Mesenchymal stem cell (in vitro differentiated cells and primary cell): Measurements from ENCODE around the gene DNAH3.

Experiments
- DNase-seq: peaks from one replicate; pipeline ENCODE4 v3.0.0-alpha.2; 2013
- H2AFZ ChIP-seq: one replicate; pipeline ENCODE4 v1.6.1; 2013; ENCODE audit warnings: low read depth, mild to moderate bottlenecking, control low read depth, inconsistent platforms, low read length, moderate library complexity
- H2AK5ac ChIP-seq: 2 replicates; pipeline ENCODE4 v1.6.1; 2013; ENCODE audit warnings: low read length, moderate library complexity, mild to moderate bottlenecking, inconsistent platforms; ENCODE audit not compliant: severe bottlenecking
- H2BK120ac ChIP-seq: one replicate; pipeline ENCODE4 v1.6.1; 2013; ENCODE audit warnings: low read depth, mild to moderate bottlenecking, inconsistent platforms, low read length, moderate library complexity
- H2BK12ac ChIP-seq, 2 experiments: one replicate each; pipeline ENCODE4 v1.6.1; 2013; ENCODE audit warnings: inconsistent platforms in 2 of 2, low read length in 2 of 2, mild to moderate bottlenecking in 2 of 2, moderate library complexity in 2 of 2, control low read depth in 1 of 2
- H2BK15ac ChIP-seq: one replicate; pipeline ENCODE4 v1.6.1; 2013; ENCODE audit warnings: mild to moderate bottlenecking, low read depth, inconsistent platforms; ENCODE audit not compliant: poor library complexity, severe bottlenecking
- H2BK5ac ChIP-seq: 2 replicates; pipeline ENCODE4 v1.6.1; 2013; ENCODE audit warnings: low read depth, mild to moderate bottlenecking, low read length, control low read depth, inconsistent platforms; ENCODE audit not compliant: poor library complexity, severe bottlenecking
- H3K14ac ChIP-seq, 2 experiments: one replicate each; pipeline ENCODE4 v1.6.1; 2013; ENCODE audit warnings: inconsistent platforms in 2 of 2, low read length in 2 of 2, control low read depth in 1 of 2, mild to moderate bottlenecking in 1 of 2, moderate library complexity in 1 of 2
- H3K18ac ChIP-seq, 2 experiments: one replicate each; pipeline ENCODE4 v1.6.1; 2013; ENCODE audit warnings: inconsistent platforms in 2 of 2, low read length in 2 of 2, control low read depth in 1 of 2, low read depth in 1 of 2, mild to moderate bottlenecking in 1 of 2
- H3K23ac ChIP-seq, 2 experiments: one replicate each; pipeline ENCODE4 v1.6.1; 2013; ENCODE audit warnings: inconsistent platforms in 2 of 2, low read length in 2 of 2, mild to moderate bottlenecking in 2 of 2, moderate library complexity in 2 of 2, control low read depth in 1 of 2
- H3K27ac ChIP-seq: 2 replicates; pipeline ENCODE4 v1.5.1; 2013; ENCODE audit warnings: mild to moderate bottlenecking, moderate library complexity, low read length, control low read depth, inconsistent platforms; ENCODE audit not compliant: poor library complexity, severe bottlenecking
- H3K27me3 ChIP-seq, 2 experiments: 2 replicates each; pipeline versions ENCODE4 v1.6.1 to v1.7.0; 2013; ENCODE audit warnings: low read length in 2 of 2, mild to moderate bottlenecking in 2 of 2, moderate library complexity in 2 of 2, control low read depth in 1 of 2, inconsistent platforms in 1 of 2; ENCODE audit not compliant: control insufficient read depth in 1 of 2, insufficient read depth in 1 of 2
- H3K36me3 ChIP-seq, 2 experiments: 2 replicates each; pipeline versions ENCODE4 v1.6.1 to v1.7.0; 2013; ENCODE audit warnings: low read length in 2 of 2, control low read depth in 1 of 2, inconsistent platforms in 1 of 2, low read depth in 1 of 2, mild to moderate bottlenecking in 1 of 2; ENCODE audit not compliant: insufficient read depth in 2 of 2, control insufficient read depth in 1 of 2
- H3K4ac ChIP-seq, 2 experiments: one replicate each; pipeline ENCODE4 v1.6.1; 2013; ENCODE audit warnings: inconsistent platforms in 2 of 2, low read length in 2 of 2, mild to moderate bottlenecking in 2 of 2, moderate library complexity in 2 of 2, control low read depth in 1 of 2, low read depth in 1 of 2
- H3K4me1 ChIP-seq: 2 replicates; pipeline ENCODE4 v1.6.1; 2013; ENCODE audit warnings: low read depth, low read length, control low read depth; ENCODE audit not compliant: control insufficient read depth, insufficient read depth
- H3K4me2 ChIP-seq: 2 replicates; pipeline ENCODE4 v1.6.1; 2013; ENCODE audit warnings: low read length, mild to moderate bottlenecking, inconsistent platforms; ENCODE audit not compliant: poor library complexity, severe bottlenecking
- H3K4me3 ChIP-seq, 2 experiments: 2 replicates each; pipeline versions ENCODE4 v1.5.1 to v1.7.0; 2013; ENCODE audit warnings: low read length in 2 of 2, mild to moderate bottlenecking in 2 of 2, control low read depth in 1 of 2, low read depth in 1 of 2; ENCODE audit not compliant: insufficient read depth in 1 of 2
- H3K79me1 ChIP-seq: replicated peaks from 2 replicates; pipeline ENCODE4 v1.6.1; 2013; ENCODE audit warnings: mild to moderate bottlenecking, control low read depth, low read length, inconsistent platforms; ENCODE audit not compliant: poor library complexity, severe bottlenecking
- H3K9ac ChIP-seq: 2 replicates; pipeline ENCODE4 v1.7.0; 2013; ENCODE audit warnings: mild to moderate bottlenecking, low read length, moderate library complexity
- H3K9me3 ChIP-seq: 2 replicates; pipeline ENCODE4 v1.7.0; 2013; ENCODE audit warnings: mild to moderate bottlenecking, low read length; ENCODE audit not compliant: control insufficient read depth
- H4K8ac ChIP-seq: one replicate; pipeline ENCODE4 v1.6.1; 2013; ENCODE audit warnings: inconsistent platforms, mild to moderate bottlenecking, low read length, moderate library complexity
- H4K91ac ChIP-seq: one replicate; pipeline ENCODE4 v1.6.1; 2013; ENCODE audit warnings: mild to moderate bottlenecking, low read length, inconsistent platforms
- WGBS: methylation state at CpG from one replicate; pipeline ENCODE4 v1.1.7; 2013; ENCODE audit warnings: mixed read lengths; 5-methylcytosine and 5-hydroxymethylcytosine counted together

Gene DNAH3

DNA sequence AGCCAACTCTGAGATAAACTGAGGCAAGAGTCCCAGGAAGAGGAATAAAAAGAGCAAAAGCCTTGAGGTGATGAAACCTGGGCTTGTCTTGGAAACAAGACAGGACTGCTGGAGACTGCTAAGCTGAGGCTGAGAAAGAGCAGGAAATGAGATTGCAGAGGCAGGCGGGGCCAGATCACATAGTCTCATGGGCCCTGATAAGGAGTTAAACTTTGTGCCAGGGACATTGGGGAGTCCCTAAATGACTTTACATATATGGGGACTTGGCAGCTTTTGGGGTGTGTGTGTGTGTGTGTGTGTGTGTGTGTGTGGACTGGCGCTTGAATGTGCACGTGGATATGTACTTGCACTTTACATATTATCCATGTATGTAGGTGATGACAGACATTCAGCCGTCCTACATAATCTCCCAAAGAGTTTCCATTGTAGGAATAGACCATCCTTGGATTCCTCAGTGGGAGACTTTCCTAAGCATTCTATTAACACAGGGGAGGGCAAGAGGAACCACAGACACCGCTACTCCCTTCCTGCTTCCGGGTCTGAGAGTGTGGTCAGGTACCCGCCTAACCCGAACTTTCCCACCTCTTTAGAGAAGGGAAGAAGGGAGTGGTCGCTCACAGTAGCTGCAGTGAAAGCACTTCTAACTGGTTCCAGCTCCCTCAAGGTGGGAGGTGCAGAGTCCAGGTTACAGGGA, 127.0 kb downstream of the DNAH3 start:
- no peak overlapping the region for H3K9ac ChIP-seq
- H4K8ac ChIP-seq, result no peak overlapping the region
- no peak overlapping the region for H4K91ac ChIP-seq
- H3K4me1 ChIP-seq, result no peaks in the 10 kb centered on the region
- H2AK5ac ChIP-seq, result no peak overlapping the region
- 85% methylated on average over 6 of the region's 9 CpGs for WGBS
- DNase-seq, result no peak
- H3K4me2 ChIP-seq, result no peak overlapping the region
- no peak overlapping the region for H3K14ac ChIP-seq
- H3K27ac ChIP-seq, result no peak overlapping the region
- no peaks in the 10 kb centered on the region for H3K36me3 ChIP-seq
- no peak overlapping the region for H2BK120ac ChIP-seq
- no peak overlapping the region for H3K18ac ChIP-seq
- peaks cover 0 to 4% of the 10 kb centered on the region in 2 experiments for H3K27me3 ChIP-seq
- H2BK12ac ChIP-seq, result no peak overlapping the region
- no peak overlapping the region for H2AFZ ChIP-seq
- H3K23ac ChIP-seq, result no peak overlapping the region
- no peaks in the 10 kb centered on the region for H3K9me3 ChIP-seq
- no peak overlapping the region for H2BK5ac ChIP-seq
- no peak overlapping the region for H3K4ac ChIP-seq
- H3K79me1 ChIP-seq, result no peaks in the 10 kb centered on the region
- H3K4me3 ChIP-seq, result no peak overlapping the region
- H2BK15ac ChIP-seq, result no peak overlapping the region

DNA sequence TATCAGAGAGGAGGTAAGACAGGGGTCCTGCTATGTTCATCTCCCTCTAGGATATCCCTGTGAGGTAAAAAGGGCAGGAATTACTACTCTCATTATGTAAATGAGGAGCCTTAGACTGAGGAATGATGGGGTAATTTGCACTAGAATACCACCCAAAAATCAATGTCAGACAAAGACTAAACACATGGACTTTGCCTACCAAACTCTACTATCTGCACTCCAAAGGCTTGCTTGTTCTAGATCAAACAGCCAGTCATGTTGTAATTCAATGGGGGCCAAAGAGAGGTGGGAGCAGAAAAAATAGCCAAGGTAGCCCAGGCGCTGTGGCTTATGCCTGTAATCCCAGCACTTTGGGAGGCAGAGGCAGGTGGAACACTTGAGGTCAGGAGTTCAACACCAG, 129.3 kb downstream of the DNAH3 start:
- Histone ChIP-seq H3K27me3 (peaks cover 0 to 4% of the 10 kb centered on the region in 2 experiments), H2BK5ac (no peak overlapping the region), H3K79me1 (no peaks in the 10 kb centered on the region), H4K91ac (no peak overlapping the region), H3K9ac (no peak overlapping the region), H3K27ac (no peak overlapping the region), H4K8ac (no peak overlapping the region), H3K36me3 (no peaks in the 10 kb centered on the region), H3K4ac (no peak overlapping the region), H3K14ac (no peak overlapping the region), H2BK120ac (no peak overlapping the region), H3K9me3 (no peaks in the 10 kb centered on the region), H3K4me1 (no peaks in the 10 kb centered on the region), H2AFZ (no peak overlapping the region), H2BK12ac (no peak overlapping the region), H3K4me3 (no peak overlapping the region), H2AK5ac (no peak overlapping the region), H3K4me2 (no peak overlapping the region), H3K18ac (no peak overlapping the region), H2BK15ac (no peak overlapping the region), H3K23ac (no peak overlapping the region)
- WGBS, result 100% methylated on average over 1 of the region's 1 CpG
- no peak for DNase-seq

- Histone ChIP-seq H4K8ac (no peak overlapping the region), H3K27me3 (no peaks in the 10 kb centered on the region), H3K9me3 (peaks cover 5% of the 10 kb centered on the region), H3K79me1 (no peaks in the 10 kb centered on the region), H3K23ac (no peak overlapping the region), H2BK15ac (no peak overlapping the region), H2BK12ac (no peak overlapping the region), H2AFZ (no peak overlapping the region), H3K27ac (no peak overlapping the region), H2AK5ac (no peak overlapping the region), H4K91ac (no peak overlapping the region), H3K4ac (no peak overlapping the region), H3K4me1 (no peaks in the 10 kb centered on the region), H3K18ac (no peak overlapping the region), H3K4me2 (no peak overlapping the region), H3K4me3 (no peak overlapping the region), H3K36me3 (no peaks in the 10 kb centered on the region), H2BK5ac (no peak overlapping the region), H2BK120ac (no peak overlapping the region), H3K9ac (no peak overlapping the region), H3K14ac (no peak overlapping the region)
- DNase-seq, result no peak
- 93% methylated on average over 5 of the region's 5 CpGs for WGBS
Observed at GRCh38 chr16:21009815-21010214, 140.8 kb downstream of the DNAH3 start.

DNA sequence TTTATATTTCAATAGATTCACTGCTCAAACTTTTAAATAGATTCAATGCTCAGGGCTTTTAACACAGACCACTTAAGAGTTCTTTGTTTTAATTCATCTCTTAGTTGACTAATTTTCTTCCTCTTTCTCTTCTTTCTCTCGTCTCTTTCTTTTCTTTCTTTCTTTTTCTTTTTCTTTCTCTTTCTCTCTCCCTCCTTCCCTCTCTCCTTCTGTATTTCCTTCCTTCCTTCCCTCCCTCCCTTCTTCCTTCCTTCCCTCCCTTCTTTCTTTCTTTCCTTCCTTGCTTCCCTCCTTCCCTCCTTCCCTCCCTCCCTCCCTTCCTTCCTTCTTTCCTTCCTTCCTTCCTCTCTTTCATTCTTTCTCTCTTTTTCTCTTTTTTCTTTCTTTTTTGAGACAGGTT, 145.6 kb downstream of the DNAH3 start:
- Histone ChIP-seq H3K27me3 (peaks cover 0 to 14% of the 10 kb centered on the region in 2 experiments), H3K79me1 (no peaks in the 10 kb centered on the region), H2BK12ac (no peak overlapping the region), H2BK120ac (no peak overlapping the region), H2BK5ac (no peak overlapping the region), H3K27ac (no peak overlapping the region), H3K36me3 (no peaks in the 10 kb centered on the region), H2AK5ac (no peak overlapping the region), H3K14ac (no peak overlapping the region), H3K4ac (no peak overlapping the region), H3K23ac (no peak overlapping the region), H2BK15ac (no peak overlapping the region), H4K91ac (no peak overlapping the region), H3K18ac (no peak overlapping the region), H2AFZ (no peak overlapping the region), H3K4me3 (no peak overlapping the region), H3K9me3 (no peaks in the 10 kb centered on the region), H3K4me1 (no peaks in the 10 kb centered on the region), H4K8ac (no peak overlapping the region), H3K9ac (no peak overlapping the region), H3K4me2 (no peak overlapping the region)
- WGBS, result 72% methylated on average over 1 of the region's 1 CpG
- no peak for DNase-seq
